NCI-H226 (cell line): ENCODE results near the gene DIRAS1.
A peak's percentile ranks its signal among the peaks of the same experiment; 100 is the strongest.
"Not testable (repeated sequence)": the region's sequence is repeated elsewhere in the genome, so short reads cannot be mapped to it uniquely, and the experiment has no call there.

Experiments used
- DNase-seq: peaks from one replicate; pipeline ENCODE4 v3.0.0-alpha.2; 2015

The DIRAS1 gene

DNA sequence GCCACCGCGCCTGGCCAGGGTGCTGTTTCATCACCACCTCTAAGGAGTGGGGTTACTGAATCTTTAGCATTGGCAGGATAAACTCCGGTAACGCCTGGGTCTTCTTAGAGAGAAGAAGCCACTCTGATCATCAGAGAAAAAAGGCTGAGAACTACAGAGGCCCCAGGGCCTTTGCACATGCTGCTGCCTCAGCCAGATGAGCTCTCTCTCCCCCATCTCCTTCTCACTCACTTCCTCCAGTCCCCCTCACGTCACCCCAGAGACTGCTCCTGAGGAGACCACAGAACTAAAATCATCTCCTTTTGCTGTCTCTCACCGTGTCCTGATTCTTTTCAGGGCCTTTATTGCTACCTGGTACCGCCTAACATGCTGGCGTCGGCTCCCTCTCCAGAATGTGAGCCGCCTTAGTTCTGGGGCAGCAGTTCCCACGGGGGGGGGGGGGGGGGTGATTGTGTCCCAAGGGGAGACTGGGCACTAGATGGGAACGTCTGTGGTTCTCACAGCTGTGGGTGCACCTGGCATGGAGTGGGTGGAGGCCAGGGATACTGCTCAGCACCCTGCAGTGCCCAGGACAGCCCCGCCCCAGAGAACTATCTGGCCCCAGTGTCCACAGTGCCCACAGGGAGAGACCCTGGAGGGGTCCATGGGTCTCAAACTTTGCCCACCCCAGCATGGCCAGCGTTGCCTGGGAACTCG, 5.1 kb upstream of the DIRAS1 start:
- DNase-seq = no peak

DNA sequence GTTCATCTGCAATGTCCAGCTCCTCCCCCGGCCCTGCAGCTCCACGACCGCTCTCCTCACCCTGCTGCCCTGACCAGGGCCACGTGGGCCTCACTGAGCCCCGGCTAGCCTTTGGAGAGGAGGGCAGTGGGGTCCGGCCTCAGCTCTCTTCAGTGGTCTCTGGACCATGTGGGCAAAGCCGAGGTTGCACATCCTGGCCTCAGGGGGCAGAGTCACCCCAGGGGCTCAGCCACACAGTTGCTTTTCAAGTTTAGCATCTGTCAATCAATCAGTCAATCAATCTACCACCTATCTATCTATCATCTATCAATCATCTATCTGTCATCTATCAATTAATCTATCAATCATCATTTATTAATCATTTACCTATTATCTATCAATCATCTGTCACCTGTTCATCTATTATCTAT, 3.0 kb upstream of the DIRAS1 start:
- DNase-seq = no peak

DNA sequence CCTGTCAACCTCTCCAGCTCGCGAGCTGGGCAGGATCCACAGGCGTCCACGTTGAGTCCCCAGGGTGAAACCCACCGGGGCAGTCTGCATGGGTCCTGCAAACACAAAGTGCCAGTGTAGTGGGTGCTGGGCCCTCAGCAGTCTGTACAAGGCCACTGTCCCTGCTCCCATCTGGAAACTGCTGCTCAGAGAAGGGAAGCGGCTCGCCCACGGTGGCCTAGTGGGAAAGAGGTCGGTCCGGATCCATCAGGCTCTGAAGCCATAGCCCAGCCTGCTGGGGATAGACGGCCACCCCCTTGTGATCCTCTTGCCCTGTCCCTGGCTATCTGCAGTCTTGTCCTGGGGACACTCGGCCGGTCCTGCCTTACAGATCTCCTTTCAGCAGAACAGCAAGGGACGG, 2.6 kb upstream of the DIRAS1 start:
- DNase-seq = no peak

DNA sequence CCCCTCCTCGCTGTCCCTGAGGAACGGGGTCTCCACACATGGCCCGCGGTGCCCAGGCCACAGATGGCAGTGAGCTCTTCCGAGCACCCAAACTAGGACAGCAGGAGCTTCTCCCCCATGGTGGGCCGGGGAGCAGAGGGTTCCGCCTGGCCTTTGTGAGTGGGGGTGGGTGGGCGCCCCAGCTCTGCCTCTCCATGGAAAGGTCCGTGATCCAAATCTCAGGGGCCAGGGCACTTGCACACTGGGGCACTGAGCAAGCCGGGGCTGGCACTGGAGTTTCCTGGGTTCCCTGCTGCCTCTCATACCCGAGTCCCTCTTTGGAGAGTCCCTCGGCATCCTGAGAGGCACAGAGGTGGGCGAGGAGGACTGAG, 2.2 kb upstream of the DIRAS1 start:
- no peak for DNase-seq

DNA sequence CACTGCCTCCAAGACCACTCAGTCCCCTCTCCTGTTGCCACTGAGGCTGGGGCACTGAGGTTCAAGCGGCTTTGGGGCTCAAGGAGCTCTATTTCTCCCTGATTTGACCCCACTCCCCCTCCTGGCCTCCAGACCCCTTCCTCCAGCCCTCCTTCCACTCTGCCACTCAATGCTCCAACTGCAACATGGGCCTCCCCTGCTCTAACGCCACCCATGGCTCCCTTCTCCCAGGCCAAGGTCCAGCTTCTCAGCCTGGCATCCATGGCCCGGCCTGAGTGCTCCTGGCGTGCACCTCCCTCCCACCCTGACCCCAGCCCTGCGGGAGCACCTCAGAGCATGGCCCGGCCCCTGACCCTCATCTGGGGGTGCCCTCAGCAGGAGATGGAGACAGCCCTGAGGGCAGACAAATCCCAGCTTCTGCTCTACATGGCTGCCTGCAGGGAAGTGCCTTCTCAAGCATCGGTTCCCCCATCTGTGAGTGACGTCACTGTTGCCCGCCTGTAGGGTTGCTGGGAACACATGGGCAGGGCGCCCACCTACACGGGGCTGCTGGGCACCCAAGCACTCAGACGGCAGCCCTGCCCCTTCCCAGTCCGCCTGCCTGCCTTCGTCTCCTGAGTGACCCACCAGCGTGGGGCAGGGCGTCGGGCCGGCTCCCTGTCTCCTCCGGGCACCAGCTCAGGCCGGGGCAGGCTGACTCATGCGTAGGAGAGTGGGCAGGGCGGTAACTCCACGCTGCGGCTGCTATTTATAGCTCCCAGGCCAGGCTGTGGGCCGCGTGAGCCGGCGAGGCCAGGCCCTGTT, 1.6 kb upstream of the DIRAS1 start:
- DNase-seq = peak; percentile 93

DNA sequence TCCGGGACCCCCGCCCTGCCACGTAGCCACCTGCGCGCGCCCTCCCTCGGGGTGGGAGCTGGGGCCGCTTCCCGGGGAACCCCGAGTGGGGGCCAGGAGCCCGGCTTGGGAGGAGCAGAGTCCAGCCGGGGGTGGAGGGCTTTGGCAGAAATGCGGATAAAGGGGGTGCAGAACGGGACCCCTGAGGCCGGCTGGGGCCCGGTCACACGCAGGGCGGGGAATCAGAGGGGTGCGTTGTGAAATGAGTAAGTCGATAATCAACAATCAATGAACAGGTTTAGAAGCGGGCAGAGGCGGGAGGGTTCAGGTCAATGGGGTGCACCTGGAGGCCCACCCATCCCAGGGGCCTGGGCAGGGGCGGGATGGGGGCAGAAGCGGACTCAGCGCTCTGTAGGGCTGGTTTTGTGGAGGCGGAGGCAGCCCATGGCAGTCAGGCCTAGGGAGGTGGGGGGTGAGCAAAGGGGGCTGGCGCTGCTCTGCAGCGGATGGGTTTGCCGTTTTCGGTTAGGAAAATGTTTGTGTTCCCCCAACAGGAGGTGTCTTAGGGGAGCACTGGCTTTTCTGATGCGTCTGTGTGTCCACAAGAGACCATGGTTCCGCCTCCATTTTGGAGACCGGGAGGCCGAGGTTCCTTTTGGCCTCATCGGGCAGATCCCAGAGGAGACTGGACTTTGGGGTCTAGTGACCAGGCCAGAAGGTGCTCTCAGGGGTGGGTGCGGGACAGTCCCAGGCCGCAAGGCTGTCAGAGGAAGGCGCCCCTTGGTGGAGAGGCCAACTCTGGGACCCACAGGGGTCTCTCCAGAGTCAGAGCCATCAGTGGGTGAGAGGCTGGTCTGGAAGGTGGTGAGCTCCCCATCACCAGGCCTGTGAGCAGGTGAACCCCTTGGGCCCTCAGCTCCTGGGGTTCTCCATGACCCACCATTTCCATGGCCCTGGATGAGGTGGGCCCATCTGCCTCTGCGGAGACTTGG, 683 bp upstream of the DIRAS1 start:
- DNase-seq = no peak

DNA sequence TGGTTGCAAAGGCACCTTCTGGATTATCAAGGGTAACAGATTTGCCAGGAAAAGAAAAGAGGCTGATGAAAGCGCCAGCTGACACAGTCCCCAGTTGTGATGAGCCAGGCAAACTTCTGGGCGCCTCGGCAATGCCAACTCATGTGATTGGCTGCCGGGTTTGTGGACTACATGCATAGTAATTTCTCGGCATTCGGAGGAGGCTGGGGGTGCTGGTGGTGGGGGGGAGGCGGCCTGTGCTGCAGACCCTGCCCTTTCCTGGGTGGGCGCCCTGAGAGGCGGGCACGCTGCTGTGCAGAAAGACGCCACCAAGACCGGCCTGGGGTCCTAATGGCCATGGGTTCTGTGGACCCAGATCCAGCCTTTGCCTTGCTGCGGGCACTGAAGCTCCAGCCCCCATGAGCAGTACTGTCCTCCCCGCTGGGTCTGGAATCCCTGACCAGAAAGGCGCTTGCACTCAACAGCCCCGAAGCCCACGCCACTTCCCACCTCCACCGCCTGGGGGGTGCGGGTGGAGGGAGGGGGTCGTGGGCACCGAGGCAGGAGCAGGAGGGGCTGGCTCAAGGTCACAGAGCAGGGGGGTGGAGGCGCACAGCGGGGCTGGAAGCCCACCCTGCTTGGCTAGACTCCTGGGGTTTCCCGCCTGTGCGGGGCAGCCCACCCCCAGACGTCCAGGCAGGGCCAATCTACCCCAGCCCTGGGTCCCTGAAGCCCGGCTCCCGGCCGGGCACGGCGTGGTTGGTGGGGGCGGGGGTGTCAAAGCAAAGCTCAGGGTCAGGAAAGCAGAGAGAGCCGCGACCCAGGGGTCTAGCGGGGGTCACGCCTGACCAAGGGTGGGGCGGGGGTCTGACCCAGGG, 1.0 kb downstream of the DIRAS1 start:
- DNase-seq = no peak

DNA sequence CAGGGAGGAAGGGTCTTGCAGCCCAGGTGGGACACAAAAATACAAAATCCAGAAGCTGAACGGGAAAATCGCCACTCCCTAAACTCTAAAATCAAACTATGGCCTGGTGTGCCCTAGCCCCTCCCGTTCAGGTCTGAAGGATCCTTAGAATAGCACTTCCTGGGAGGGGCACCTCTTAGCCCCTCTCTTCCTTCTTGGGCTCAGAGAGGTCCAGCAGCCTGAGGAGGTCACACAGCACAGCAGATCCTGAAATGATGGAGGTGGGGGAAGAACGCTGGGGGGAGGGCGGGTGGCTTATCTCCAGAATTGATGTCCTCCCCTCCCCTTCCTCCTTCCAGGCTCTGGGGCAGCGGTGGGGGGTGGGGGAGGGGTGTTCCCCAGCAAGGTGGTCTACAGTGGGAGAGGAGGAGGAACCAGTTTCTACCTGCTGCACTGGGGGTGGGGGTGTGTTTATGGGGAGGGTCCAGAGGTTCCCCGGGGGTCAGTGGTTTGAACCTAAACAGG, 1.9 kb downstream of the DIRAS1 start:
- no peak for DNase-seq

DNA sequence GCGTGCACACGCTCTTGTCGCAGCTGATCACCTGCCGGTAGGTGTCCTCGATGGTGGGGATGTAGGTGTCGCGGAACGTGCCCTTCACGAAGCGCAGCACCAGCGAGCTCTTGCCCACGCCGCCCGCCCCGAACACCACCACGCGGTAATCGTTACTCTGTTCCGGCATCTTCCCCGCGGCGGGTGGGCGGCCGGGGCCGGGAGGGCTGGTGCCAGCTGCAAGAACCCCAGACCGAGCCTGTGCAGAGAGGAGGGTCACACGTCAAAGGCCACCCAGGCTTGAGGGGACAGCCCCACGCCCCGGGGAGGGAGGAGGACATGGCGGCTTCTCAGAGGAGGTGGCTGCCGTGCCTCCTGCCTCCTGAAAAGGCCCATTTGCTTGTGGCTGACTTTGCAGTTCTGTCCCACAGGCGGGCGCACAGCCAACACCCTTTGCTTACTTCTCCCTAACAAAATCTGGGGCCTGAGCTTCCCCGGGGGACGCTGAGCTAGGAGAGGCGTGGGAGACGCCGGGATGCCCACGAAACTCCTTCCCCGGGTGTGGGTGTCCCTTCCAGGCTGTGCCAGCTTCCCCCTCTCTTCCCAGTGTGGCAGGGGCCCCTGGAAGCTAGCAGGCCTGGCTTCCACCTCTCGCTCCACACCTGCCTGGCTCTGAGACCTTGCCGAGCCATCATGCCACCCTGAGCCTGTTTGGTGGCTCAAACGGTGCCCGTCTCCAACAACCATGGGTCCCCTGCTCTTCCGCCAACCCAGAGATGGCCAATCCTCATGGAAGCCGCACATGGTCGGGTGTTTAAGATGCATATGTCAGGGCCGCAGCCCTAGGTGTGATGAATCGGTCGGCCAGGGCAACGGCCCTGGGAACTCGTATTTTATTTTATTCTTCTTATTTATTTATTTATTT, 3.3 kb downstream of the DIRAS1 start:
- DNase-seq = no peak

DNA sequence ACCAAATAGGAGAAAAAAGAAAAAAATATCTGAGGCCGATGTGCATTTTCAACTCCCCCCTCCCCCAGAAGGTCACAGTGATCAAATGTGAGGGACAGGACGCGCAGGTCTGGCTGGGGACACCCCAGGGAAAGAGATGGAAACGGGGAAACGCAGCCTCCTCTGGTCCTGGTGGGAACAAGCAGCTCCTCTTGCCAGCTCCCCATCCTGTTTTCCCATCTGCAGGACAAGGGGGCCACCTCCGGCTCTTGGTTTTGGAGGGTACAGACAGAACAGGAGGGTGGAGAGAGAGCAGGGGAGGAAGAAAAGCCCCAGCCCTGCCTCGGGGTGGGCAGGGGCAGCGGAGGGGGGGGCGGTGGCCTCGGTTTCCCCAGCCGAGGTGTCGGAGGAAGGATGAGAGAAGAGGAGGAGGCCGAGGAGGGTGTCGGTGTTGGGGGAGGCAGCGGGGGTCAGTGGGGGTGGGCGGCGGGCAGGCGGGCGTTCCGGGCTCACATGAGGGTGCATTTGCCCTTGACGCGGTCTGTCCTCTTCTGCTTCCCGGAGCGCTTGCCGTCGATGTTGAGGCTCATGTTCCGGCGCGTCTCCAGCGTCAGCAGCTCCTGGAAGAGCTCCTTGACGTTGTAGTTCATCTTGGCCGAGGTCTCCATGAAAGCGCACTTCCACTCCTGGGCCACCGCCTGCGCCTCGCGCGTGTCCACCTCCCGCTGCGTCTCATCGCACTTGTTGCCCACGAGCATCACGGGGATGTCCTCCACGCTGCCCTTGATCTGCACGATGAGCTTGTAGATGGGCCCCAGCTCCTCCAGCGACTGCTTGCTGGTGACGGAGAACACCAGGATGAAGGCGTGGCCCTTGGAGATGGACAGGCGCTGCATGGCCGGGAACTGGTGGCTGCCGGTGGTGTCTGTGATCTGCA, 4.2 kb downstream of the DIRAS1 start:
- DNase-seq = no peak

DNA sequence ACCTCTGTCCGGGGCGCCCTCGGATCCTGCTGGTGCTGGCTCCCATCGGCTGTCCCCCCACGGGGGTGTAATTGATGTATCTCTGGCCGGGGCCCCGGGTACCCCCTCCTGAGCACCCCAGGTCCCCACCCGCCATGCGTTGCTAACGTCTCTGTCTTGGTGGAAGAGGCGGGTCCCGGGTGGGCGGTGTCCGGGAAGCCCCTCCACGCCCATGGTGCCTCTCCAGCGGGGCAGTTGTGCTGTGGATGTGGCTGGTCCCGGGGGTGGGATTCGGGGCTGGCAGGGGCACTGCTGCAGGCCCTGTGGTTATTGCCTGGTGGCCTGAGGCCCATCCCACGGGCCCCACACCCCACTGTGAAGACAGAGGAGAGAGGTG, 4.9 kb downstream of the DIRAS1 start:
- no peak for DNase-seq

DNA sequence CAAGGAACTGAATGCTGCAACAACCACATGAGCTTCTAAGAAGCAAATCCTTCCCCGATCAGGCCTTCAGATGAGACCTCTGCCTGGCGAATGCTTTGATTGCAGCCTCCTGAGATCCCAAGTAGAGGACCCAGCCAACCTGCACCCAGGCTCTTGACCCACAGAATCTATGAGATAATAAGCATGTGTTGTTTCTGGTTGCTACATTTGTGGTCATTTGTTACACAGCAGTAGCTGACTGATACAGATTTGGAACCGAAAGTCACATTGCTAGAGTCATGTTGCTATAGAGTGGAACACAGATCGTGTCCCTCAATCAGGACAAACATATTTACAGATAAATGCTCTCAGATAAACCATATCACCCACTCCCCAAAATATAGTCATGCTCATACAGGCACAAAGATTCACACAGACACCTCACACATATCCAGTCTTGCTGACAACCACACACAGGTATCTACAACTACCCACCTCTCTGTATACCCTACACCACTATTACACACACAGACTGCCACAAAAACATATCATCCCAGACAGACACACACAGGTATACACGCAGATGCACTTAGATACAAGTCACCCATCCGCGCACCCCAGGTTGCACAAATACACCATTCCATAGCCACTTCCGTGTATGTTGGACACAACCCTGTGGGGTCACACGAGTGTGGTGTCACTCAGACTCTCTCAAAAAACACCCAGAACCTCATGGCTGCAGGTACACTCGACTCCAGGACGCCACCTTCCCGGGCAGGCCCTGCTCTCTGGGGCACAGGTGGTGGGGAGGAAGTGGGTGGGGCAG, 5.5 kb downstream of the DIRAS1 start:
- no peak for DNase-seq

DNA sequence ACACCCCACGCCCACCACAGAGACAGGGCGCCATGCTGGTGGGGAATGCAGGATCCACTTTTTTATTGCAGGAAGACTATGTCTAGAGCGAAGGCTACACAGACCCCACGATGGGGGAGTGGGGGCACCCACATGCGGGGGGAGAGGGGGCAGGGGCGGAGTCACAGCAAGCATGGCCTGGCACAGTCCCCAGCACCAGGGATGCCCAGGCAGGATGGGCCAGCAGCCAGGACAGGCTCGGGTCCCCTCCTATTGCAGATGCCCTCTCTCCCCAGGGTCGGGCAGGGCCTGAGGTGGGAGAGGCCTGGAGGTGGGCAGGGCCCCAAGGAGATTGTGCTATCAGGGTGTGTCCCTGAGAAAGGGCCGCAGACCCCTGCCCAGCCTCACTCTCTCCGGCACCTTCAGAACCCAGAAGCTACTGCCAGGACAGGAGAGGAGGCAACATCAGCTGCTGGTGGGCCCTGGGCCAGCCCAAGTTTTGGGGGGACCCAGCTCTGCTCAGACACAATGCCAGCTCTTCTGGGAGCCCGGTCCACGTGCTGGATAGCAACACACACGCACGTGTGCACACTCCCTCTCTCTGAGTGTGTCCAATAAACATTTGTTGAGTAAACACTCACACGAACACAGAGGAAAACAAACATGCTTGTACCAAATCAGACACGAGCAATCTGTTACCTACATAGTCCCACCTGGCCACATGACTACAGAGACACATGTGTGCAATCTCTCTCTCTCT, 6.5 kb downstream of the DIRAS1 start:
- no peak for DNase-seq

DNA sequence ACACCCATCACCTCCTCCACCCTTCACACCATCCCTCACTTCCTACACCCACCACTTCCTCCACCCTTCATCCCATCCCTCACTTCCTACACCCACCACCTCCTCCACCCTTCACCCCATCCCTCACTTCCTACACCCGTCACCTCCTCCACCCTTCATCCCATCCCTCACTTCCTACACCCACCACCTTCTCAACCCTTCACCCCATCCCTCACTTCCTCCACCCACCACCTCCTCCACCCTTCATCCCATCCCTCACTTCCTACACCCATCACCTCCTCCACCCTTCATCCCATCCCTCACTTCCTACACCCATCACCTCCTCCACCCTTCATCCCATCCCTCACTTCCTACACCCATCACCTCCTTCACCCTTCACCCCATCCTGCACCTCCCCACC, 7.1 kb downstream of the DIRAS1 start:
- DNase-seq = not testable (repeated sequence)

DNA sequence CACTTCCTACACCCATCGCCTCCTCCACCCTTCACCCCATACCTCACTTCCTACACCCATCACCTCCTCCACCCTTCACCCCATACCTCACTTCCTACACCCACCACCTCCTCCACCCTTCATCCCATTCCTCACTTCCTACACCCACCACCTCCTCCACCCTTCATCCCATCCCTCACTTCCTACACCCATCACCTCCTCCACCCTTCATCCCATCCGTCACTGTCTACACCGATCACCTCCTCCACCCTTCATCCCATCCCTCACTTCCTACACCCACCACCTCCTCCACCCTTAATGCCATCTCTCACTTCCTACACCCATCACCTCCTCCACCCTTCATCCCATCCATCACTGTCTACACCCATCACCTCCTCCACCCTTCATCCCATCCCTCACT, 8.0 kb downstream of the DIRAS1 start:
- DNase-seq = not testable (repeated sequence)

DNA sequence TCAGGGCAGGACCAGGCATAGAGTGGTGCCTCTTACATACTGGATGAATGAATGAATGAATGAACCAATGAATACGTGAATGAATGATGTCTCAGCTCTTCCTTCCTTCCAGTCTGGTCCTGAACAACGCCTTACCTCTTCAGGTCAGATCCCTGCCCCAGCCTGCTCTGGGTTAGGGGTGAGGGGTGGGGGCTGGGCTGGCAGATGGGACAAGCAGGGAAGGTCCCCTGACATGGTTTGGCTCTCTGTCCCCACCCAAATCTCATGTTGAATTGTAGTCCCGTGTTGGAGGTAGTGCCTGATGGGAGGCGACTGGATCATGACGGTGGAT, 9.3 kb downstream of the DIRAS1 start:
- no peak for DNase-seq

DNA sequence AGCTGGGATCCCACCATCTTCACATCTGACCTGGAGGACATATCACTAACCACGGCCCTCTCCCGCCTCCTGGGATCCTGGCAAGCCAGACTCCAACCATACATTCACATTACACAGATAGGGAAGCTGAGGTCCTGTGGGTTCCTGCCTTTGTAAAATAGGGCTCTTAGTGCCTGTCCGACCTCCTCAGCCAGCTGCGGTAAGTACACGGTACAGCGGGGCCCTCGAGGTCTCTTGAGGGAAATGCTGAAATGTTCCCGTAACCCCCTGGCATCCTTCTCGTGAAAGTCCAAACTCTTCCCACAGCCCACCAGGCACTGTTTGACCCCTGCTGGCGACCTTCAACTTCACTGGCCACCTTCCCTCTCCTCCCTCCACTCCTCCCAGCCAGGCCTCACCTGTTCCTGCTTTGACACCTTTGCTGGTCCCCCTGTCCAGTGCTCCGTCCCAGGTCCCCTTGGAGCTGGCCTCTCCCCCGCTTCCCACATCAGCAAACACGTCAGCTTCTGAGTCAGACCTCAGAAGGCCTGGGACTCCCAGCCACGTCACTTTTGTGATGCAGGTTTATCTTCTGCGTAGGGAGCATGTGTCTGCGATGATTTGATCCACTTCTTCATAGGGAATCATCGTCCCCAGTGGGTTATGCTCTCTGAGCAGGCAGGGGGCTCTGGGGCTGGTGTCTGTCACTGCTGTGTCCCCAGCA, 9.8 kb downstream of the DIRAS1 start:
- DNase-seq = no peak

DNA sequence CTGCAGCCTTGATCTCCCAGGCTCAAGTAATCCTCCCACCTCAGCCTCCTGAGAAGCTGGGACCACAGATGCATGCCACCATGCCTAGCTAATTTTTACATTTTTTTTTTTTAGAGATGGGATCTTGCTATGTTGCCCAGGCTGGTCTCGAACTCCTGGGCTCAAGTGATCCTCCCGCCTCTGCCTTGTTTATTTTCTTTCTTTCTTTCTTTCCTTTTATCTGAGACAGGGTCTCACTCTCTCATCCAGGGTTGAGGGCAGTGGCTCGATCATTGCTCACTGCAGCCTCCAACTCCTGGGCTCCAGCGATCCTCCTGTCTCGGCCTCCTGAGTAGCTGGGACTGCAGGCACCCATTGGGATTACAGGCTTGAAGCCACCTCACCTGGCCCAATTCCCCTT, 14.9 kb downstream of the DIRAS1 start:
- DNase-seq = no peak
